WTC11 (cell line): ENCODE measurements around the gene DMGDH. TPM values are rescaled to one million over a fixed set of nuclear protein-coding genes. Genes with fewer than 3 reads are reported as not detected.

ENCODE experiments used
- ATAC-seq: fragments of 200-7000 bp; cut with Tn5 transposase; 2 replicates; pipeline ENCODE4 v1.10.0; 2021; ENCODE audit warnings: mild to moderate bottlenecking, moderate library complexity
- CTCF ChIA-PET: fragments of 300-600 bp; sonication (Branson Sonifier 250); formaldehyde crosslinking; loops from one replicate; lab custom pipeline; 2021; ENCODE audit warnings: antibody characterized with exemption; lab: Charles Lee
- POLR2A ChIA-PET: fragments of 350-600 bp; sonication (Branson Sonifier 250); formaldehyde crosslinking; loops from one replicate; lab custom pipeline; 2021; ENCODE audit warnings: antibody characterized with exemption; lab: Charles Lee
- DNase-seq: peaks from one replicate; pipeline ENCODE4 v3.0.0; 2021; ENCODE audit warnings: low spot score
- H3K27ac Mint-ChIP-seq: 2 replicates; pipeline ENCODE4 v1.8.0; 2021; ENCODE audit warnings: mixed read lengths
- H3K27me3 Mint-ChIP-seq: 2 replicates; pipeline ENCODE4 v1.8.0; 2021; ENCODE audit warnings: low read depth, mild to moderate bottlenecking, moderate library complexity, mixed read lengths
- H3K36me3 Mint-ChIP-seq: 2 replicates; pipeline ENCODE4 v1.8.0; 2021; ENCODE audit warnings: mixed read lengths
- H3K4me1 Mint-ChIP-seq: 2 replicates; pipeline ENCODE4 v1.8.0; 2022; ENCODE audit warnings: mixed read lengths
- H3K4me3 Mint-ChIP-seq: 2 replicates; pipeline ENCODE4 v1.8.0; 2021; ENCODE audit warnings: mild to moderate bottlenecking, moderate library complexity, mixed read lengths
- H3K9me3 Mint-ChIP-seq: 2 replicates; pipeline ENCODE4 v1.8.0; 2021; ENCODE audit warnings: mixed read lengths
- AR ChIP-seq: fragments of 250-450 bp; sonication (Bioruptor Pico); IDR thresholded peaks from 2 replicates; pipeline ENCODE4 v1.9.0; 2021; ENCODE audit warnings: mild to moderate bottlenecking
- ATF6 ChIP-seq: sonication (generic); formaldehyde crosslinking; IDR thresholded peaks from 2 replicates; pipeline ENCODE4 v1.8.1; 2023; ENCODE audit warnings: mild to moderate bottlenecking, missing genetic modification reagents
- ERG ChIP-seq: fragments of 250-450 bp; sonication (Bioruptor Pico); IDR thresholded peaks from 2 replicates; pipeline ENCODE4 v1.8.0; 2021; ENCODE audit warnings: mild to moderate bottlenecking
- FOXP4 ChIP-seq: sonication (generic); formaldehyde crosslinking; IDR thresholded peaks from 2 replicates; pipeline ENCODE4 v1.8.0; 2022; ENCODE audit warnings: mild to moderate bottlenecking, missing genetic modification reagents
- GRHL2 ChIP-seq: fragments of 250-450 bp; sonication (Bioruptor Pico); IDR thresholded peaks from 2 replicates; pipeline ENCODE4 v1.8.0; 2022; ENCODE audit warnings: mild to moderate bottlenecking, moderate library complexity; ENCODE audit not compliant: insufficient replicate concordance, severe bottlenecking
- GTF2I ChIP-seq: fragments of 250-450 bp; sonication (Bioruptor Pico); conservative IDR thresholded peaks from 2 replicates; pipeline ENCODE4 v1.4.0; 2021; ENCODE audit warnings: mild to moderate bottlenecking
- JAZF1 ChIP-seq: fragments of 250-450 bp; sonication (Bioruptor Pico); IDR thresholded peaks from 2 replicates; pipeline ENCODE4 v1.9.0; 2021; ENCODE audit warnings: moderate library complexity, mild to moderate bottlenecking, inconsistent platforms
- NR3C1 ChIP-seq: sonication (generic); formaldehyde crosslinking; conservative IDR thresholded peaks from 2 replicates; pipeline ENCODE4 v1.8.1; 2023; ENCODE audit warnings: low read depth, mild to moderate bottlenecking, missing genetic modification reagents
- SMAD3 ChIP-seq: sonication (generic); formaldehyde crosslinking; IDR thresholded peaks from 2 replicates; pipeline ENCODE4 v1.8.0; 2022; ENCODE audit warnings: missing genetic modification reagents, mild to moderate bottlenecking, borderline replicate concordance
- TEAD4 ChIP-seq: sonication (generic); formaldehyde crosslinking; IDR thresholded peaks from 2 replicates; pipeline ENCODE4 v1.8.0; 2022; ENCODE audit warnings: mild to moderate bottlenecking, missing genetic modification reagents
- USF2 ChIP-seq: sonication (generic); formaldehyde crosslinking; IDR thresholded peaks from 2 replicates; pipeline ENCODE4 v1.8.1; 2023; ENCODE audit warnings: mild to moderate bottlenecking, missing genetic modification reagents, moderate library complexity
- ZMAT4 ChIP-seq: fragments of 250-450 bp; sonication (Bioruptor Pico); IDR thresholded peaks from 2 replicates; pipeline ENCODE4 v1.9.0; 2021; ENCODE audit warnings: mild to moderate bottlenecking
- ZNF219 ChIP-seq: sonication (generic); formaldehyde crosslinking; IDR thresholded peaks from 2 replicates; pipeline ENCODE4 v1.8.0; 2023; ENCODE audit warnings: missing genetic modification reagents, mild to moderate bottlenecking, borderline replicate concordance
- total RNA-seq: library from RNA; stranded (reverse); gene quantifications from 3 replicates; pipeline ENCODE4 v1.2.3, GENCODE V29; 2021

The DMGDH gene
- total RNA-seq, 1 experiment from 2014 or later = 0.35 TPM

GRCh38 chr5:78956901-78957300 lies 112.6 kb downstream of the DMGDH start:
- ATAC-seq = no peak
- TF ChIP-seq SMAD3 (no peak), ZNF219 (CRISPR knock-in tag) (no peak), ERG (no peak), GTF2I (CRISPR knock-in tag) (no peak), USF2 (no peak), AR (no peak), GRHL2 (CRISPR knock-in tag) (no peak), ZMAT4 (CRISPR knock-in tag) (no peak)
- TF ChIP-seq, all 79 proteins: peak for 0

GRCh38 chr5:78953092-78953800 lies 116.2 kb downstream of the DMGDH start:
- no peaks in the 10 kb centered on the region for H3K27me3 Mint-ChIP-seq
- no peak overlapping the region for H3K4me3 Mint-ChIP-seq
- H3K36me3 Mint-ChIP-seq = no peaks in the 10 kb centered on the region
- H3K4me1 Mint-ChIP-seq = no peaks in the 10 kb centered on the region
- ATAC-seq = no peak
- TF ChIP-seq ATF6 (CRISPR knock-in tag) = no peak
- no peak for TF ChIP-seq TEAD4 (CRISPR knock-in tag)
- TF ChIP-seq FOXP4 = no peak
- TF ChIP-seq NR3C1 = no peak
- no peak for TF ChIP-seq JAZF1
- TF ChIP-seq, all 79 proteins: peak for 0
- DNase-seq = no peak
- CTCF ChIA-PET = no interaction called here
- no peaks in the 10 kb centered on the region for H3K9me3 Mint-ChIP-seq
- no peak overlapping the region for H3K27ac Mint-ChIP-seq
- POLR2A ChIA-PET = no interaction called here

More at GRCh38 chr5:78956901-78957300, 112.6 kb downstream of the DMGDH start:
- H3K27ac Mint-ChIP-seq = no peak overlapping the region
- H3K4me3 Mint-ChIP-seq = no peak overlapping the region
- CTCF ChIA-PET = interaction anchor here (1.4 kb wide), 1 partner anchor 57 kb away, joined by 5 read pairs; no protein-coding TSS in a partner anchor
- no peaks in the 10 kb centered on the region for H3K27me3 Mint-ChIP-seq
- no peaks in the 10 kb centered on the region for H3K9me3 Mint-ChIP-seq
- no peaks in the 10 kb centered on the region for H3K4me1 Mint-ChIP-seq
- POLR2A ChIA-PET = no interaction called here
- DNase-seq = no peak
- H3K36me3 Mint-ChIP-seq = no peaks in the 10 kb centered on the region

Other genes with a start within 250 kb of the DMGDH start
- gene ARSB, start 84.4 kb downstream of the DMGDH start, total RNA-seq = 9.7 to 10.5 TPM (median 10.0 TPM) in 3 replicates
- 0.11 to 0.27 TPM in 2 of 3 replicates, not detected in the other for gene BHMT2, start 93 bp upstream of the DMGDH start, total RNA-seq
- gene BHMT, start 42.1 kb upstream of the DMGDH start, total RNA-seq = 1.1 to 1.2 TPM (median 1.1 TPM) in 3 replicates
- gene JMY, start 166.5 kb upstream of the DMGDH start, total RNA-seq = 12.4 to 12.5 TPM (median 12.4 TPM) in 3 replicates